Activated naive CD4-positive, alpha-beta T cell treated with anti-CD3 and anti-CD28 coated beads, Interleukin-2, amount 10 ng/mL, durations not matched to agents 7 days and 5 days (primary cell): Measurements from ENCODE around the gene PGAP2.

Source experiments
- CTCF ChIA-PET: fragments of 350-600 bp; sonication (Branson Sonifier 250); formaldehyde crosslinking; loops from one replicate; lab custom pipeline; 2021; ENCODE audit warnings: antibody characterized with exemption; lab: Charles Lee
- DNase-seq: peaks from one replicate; pipeline ENCODE4 v3.0.0-alpha.2; 2020
- H3K27ac Mint-ChIP-seq: one replicate; pipeline ENCODE4 v1.8.0; 2021; ENCODE audit warnings: mild to moderate bottlenecking, moderate library complexity, mixed read lengths
- H3K27me3 Mint-ChIP-seq: one replicate; pipeline ENCODE4 v1.8.0; 2021; ENCODE audit warnings: mild to moderate bottlenecking, mixed read lengths
- H3K36me3 Mint-ChIP-seq: one replicate; pipeline ENCODE4 v1.8.0; 2021; ENCODE audit warnings: mixed read lengths
- H3K4me1 Mint-ChIP-seq: one replicate; pipeline ENCODE4 v1.8.0; 2021; ENCODE audit warnings: mixed read lengths
- H3K4me3 Mint-ChIP-seq: one replicate; pipeline ENCODE4 v1.8.0; 2021; ENCODE audit warnings: mild to moderate bottlenecking, moderate library complexity, mixed read lengths
- H3K9me3 Mint-ChIP-seq: one replicate; pipeline ENCODE4 v1.8.0; 2021; ENCODE audit warnings: mixed read lengths

The PGAP2 gene

DNA sequence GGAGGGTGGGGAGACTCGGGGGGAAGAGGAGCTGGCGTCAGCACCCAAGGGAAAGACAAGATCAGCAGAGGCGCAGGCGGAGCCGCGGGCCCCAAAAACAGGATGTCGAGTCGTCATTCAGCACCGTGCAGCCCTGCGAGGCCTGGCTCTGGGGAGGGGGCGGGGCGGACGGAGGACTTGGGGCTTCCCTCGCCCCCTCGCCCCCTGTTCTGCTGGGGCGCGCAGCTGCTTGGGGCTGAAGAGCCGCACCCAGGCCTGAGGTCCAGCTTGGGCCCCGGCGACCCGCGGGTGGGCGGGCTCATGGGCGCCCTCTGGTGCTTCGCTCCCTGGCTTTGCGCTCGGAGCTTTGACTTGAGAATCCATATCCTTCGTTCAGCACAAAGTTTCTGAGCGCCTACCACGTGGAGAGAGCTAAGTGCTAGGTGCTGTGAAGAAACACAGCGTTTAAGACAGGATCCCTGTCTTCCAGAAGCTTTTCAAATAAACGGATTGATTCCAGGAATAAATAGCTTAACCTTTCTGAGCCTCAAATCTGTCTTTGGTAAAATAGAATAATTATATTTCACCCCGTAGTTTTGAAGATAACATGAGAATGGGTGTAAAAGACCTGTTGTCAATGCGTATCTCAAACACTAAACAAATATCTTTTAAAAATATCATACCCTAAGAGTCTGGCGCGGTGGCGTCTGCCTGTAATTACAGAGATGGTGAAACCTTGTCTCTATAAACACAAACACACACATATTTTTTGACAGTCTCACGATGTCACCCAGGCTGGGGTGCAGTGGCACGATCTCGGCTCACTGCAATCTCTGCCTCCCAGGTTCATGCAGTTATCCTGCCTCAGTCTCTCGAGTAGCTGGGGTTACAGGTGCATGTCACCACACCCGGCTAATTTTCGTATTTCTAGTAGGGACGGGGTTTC is 33.3 kb downstream of the PGAP2 start:
- DNase-seq: peak; percentile 95
- Mint-ChIP-seq H3K9me3 (no peaks in the 10 kb centered on the region), H3K27me3 (no peaks in the 10 kb centered on the region), H3K27ac (peak overlapping the region; percentile 99), H3K4me1 (peaks cover 56% of the 10 kb centered on the region), H3K36me3 (peaks cover 24% of the 10 kb centered on the region), H3K4me3 (peak overlapping the region; percentile 82)
- CTCF ChIA-PET: interaction anchor here (0.5 to 12.4 kb wide), 16 partner anchors 10 to 231 kb away, joined by 3 to 179 read pairs (median 4); partner anchors contain the start of genes PGAP2 and STIM1

DNA sequence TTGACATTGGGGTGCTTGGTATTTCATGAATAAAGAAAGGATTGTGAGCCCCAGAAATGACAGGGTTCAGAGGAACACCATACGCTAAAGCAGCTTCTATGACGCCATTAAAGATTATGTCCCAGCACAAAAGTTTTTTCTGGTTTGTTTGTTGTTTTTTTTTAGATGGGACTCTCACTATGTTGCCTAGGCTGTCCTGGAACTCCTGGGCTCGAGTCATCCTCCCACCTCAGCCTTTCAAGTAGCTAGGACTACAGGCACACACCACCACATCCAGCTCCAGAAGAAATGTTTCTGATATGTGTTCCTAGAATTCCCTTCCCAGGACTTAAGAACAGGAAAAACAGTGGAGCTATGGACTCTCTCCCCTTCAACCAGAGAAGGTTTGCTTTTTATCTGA is 35.0 kb downstream of the PGAP2 start:
- no peak overlapping the region for H3K4me3 Mint-ChIP-seq
- peak overlapping the region; percentile 69 for H3K27ac Mint-ChIP-seq
- CTCF ChIA-PET: interaction anchor here (1.0 to 12.4 kb wide), 5 partner anchors 8 to 231 kb away, joined by 3 to 195 read pairs (median 4); partner anchors contain the start of gene STIM1

DNA sequence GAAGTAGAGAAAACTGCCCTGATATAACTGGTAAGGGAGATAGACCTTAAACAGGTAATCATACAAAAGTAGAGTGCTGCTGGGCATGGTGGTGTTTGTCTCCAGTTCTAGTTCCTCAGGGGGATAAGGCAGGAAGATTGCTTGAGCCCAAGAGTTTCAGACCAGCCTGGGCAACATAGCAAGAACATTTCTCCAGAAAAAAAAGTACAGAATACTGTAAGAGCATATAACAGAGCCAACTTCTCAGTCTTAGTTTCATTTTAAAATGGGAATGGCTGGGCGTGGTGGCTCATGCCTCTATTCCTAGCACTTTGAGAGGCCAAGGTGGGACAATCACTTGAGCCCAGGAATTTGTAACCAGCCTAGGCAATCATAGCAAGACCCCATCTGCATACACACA is 36.9 kb downstream of the PGAP2 start:
- DNase-seq: no peak
- H3K4me3 Mint-ChIP-seq: no peak overlapping the region
- H3K4me1 Mint-ChIP-seq: peaks cover 37% of the 10 kb centered on the region
- CTCF ChIA-PET: interaction anchor here (9.1 to 12.4 kb wide), 2 partner anchors 7 to 229 kb away, joined by 179 to 195 read pairs; partner anchors contain the start of gene STIM1
- no peaks in the 10 kb centered on the region for H3K36me3 Mint-ChIP-seq
- H3K27me3 Mint-ChIP-seq: peaks cover 4% of the 10 kb centered on the region
- H3K9me3 Mint-ChIP-seq: no peaks in the 10 kb centered on the region
- no peak overlapping the region for H3K27ac Mint-ChIP-seq

More for the DNA sequence above, 35.0 kb downstream of the PGAP2 start:
- Mint-ChIP-seq H3K36me3 (peaks cover 16% of the 10 kb centered on the region), H3K9me3 (no peaks in the 10 kb centered on the region), H3K4me1 (peaks cover 41% of the 10 kb centered on the region), H3K27me3 (peaks cover 4% of the 10 kb centered on the region)
- no peak for DNase-seq

DNA sequence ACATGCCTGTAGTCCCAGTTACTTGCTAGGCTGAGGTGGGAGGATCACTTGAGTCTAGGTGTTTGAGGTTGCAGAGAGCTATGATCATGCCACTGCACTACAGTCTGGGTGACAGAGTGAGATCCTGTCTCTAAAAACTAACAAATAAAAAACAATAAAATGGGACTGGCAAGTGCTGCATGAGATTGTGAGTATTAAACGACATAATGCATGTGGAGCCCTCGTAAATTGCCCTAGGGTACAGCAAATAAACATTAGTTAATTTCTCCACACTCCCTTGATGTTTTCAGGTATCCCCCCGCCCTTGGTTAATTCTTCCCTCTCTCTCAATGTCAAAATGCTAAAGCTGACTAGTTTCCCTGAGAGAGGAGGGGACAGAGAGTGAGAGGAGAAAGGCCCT is 37.3 kb downstream of the PGAP2 start:
- H3K27ac Mint-ChIP-seq: no peak overlapping the region
- H3K9me3 Mint-ChIP-seq: no peaks in the 10 kb centered on the region
- no peak overlapping the region for H3K4me3 Mint-ChIP-seq
- H3K27me3 Mint-ChIP-seq: peaks cover 4% of the 10 kb centered on the region
- DNase-seq: no peak
- peaks cover 37% of the 10 kb centered on the region for H3K4me1 Mint-ChIP-seq
- CTCF ChIA-PET: interaction anchor here (9.1 to 12.4 kb wide), 2 partner anchors 6 to 228 kb away, joined by 179 to 195 read pairs; partner anchors contain the start of gene STIM1
- no peaks in the 10 kb centered on the region for H3K36me3 Mint-ChIP-seq

DNA sequence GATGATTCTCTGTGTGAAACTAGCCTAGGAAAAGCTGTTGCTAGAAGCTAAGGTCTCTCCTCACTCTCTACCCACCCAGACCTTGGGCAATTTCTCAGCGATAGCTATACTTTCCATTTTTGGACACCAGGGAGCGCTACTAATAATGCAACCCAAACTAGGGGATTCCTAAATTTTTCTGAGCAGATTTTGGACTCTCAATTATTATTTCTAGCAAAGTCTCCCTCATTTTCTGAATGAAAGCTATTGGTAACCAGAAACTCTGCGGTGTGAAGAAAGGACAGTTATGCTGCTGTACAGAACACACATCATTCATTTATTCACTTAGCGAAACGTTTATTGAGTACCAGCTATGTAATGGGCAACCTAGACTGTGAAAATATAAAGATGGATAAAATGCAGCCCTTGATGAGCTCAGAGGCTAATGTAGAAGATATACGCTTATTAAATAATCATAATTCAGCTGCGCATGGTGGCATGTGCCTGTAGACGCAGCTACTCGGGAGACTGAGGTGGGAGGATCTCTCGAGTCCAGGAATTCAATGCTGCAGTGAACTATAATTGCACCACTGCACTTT is 41.0 kb downstream of the PGAP2 start:
- Mint-ChIP-seq H3K36me3 (peaks cover 2% of the 10 kb centered on the region), H3K4me3 (no peak overlapping the region), H3K4me1 (peaks cover 42% of the 10 kb centered on the region), H3K27ac (no peak overlapping the region), H3K27me3 (peaks cover 4% of the 10 kb centered on the region), H3K9me3 (no peaks in the 10 kb centered on the region)
- CTCF ChIA-PET: interaction anchor here (0.5 to 9.7 kb wide), 40 partner anchors 9 to 261 kb away, joined by 3 to 195 read pairs (median 4); partner anchors contain the start of genes PGAP2 and RHOG
- peak; percentile 51 for DNase-seq

DNA sequence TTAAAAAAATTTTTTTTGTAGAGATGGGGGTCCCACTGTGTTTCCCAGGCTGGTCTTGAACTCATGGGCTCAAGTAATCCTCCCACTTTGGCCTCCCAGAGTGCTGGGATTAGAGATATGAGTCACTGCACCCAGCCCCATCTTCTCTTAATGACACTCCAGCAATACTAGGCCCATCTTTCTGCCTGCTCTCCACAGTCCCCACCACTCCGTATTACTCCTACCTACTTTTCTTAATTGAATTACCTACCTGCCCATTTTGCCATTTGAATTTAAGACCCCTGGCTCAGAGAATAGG is 45.1 kb downstream of the PGAP2 start:
- Mint-ChIP-seq H3K4me3 (peak overlapping the region; percentile 87), H3K27ac (peak overlapping the region; percentile 98), H3K27me3 (peaks cover 6% of the 10 kb centered on the region), H3K9me3 (no peaks in the 10 kb centered on the region), H3K36me3 (peaks cover 20% of the 10 kb centered on the region), H3K4me1 (peaks cover 50% of the 10 kb centered on the region)
- no peak for DNase-seq
- CTCF ChIA-PET: interaction anchor here (0.9 to 9.7 kb wide), 13 partner anchors 13 to 216 kb away, joined by 3 to 179 read pairs (median 22); partner anchors contain the start of gene RHOG

DNA sequence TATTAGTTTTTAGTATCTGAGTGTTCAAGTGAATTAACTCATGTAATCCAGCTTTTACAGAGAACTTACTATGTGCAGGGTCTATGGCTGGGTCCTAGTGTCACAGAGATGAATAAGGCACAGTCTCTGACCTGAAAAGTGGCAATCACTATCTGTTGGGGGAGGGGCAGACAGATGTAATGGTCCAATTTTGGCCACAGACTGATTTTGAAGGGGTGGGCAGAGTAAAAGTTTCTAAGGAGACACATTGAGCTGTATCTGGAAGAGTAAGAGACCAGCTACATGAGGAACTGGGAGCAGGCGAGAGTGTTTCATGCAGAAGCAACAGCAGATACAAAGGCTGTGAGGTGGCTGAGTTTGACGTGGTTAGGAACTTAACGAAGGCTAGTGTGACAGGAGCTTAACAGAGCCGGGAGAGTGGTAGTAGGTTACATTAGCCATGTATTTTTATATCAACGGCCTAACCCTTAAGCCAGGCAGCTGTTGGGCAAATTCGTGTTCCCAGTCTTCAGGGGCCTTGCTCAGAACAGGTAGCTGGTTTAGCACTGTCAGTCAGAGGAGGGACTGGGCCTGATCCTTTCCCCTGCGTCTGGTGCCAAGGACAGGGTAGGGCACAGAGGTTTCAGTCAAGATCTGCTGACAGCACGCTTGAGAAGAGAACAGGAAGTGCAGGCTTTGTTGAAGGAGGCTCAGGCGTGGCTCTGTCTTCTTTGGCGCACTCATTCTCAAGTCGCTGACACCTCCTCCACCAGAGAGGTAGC is 45.7 kb downstream of the PGAP2 start:
- Mint-ChIP-seq H3K4me3 (peak overlapping the region; percentile 87), H3K4me1 (peaks cover 53% of the 10 kb centered on the region), H3K27ac (peak overlapping the region; percentile 98), H3K27me3 (peaks cover 6% of the 10 kb centered on the region), H3K9me3 (no peaks in the 10 kb centered on the region), H3K36me3 (peaks cover 20% of the 10 kb centered on the region)
- CTCF ChIA-PET: interaction anchor here (0.6 to 9.7 kb wide), 45 partner anchors 10 to 243 kb away, joined by 3 to 179 read pairs (median 5); partner anchors contain the start of genes PGAP2 and RHOG
- DNase-seq: peak; percentile 84

DNA sequence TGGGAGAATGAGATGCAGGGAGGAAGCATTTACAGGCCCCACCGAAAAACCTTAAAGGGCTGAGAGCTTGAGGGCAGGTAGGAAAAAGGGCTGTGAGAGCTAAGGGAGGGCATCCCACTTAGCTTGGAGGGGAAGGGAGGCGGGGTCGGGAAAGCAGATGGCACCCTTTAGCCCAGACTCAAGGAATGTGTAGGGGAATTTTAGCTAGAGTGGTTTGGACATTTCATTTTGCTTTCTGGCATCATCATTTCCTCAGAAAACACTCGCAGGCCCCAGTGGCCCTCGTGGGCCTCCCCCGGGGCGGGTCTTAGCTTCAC is 46.3 kb downstream of the PGAP2 start:
- Mint-ChIP-seq H3K36me3 (peaks cover 20% of the 10 kb centered on the region), H3K9me3 (no peaks in the 10 kb centered on the region), H3K27me3 (peaks cover 6% of the 10 kb centered on the region), H3K4me1 (peaks cover 54% of the 10 kb centered on the region), H3K27ac (peak overlapping the region; percentile 98), H3K4me3 (peak overlapping the region; percentile 87)
- CTCF ChIA-PET: interaction anchor here (0.6 to 9.7 kb wide), 48 partner anchors 10 to 243 kb away, joined by 3 to 179 read pairs (median 4); partner anchors contain the start of genes PGAP2 and RHOG
- no peak for DNase-seq

DNA sequence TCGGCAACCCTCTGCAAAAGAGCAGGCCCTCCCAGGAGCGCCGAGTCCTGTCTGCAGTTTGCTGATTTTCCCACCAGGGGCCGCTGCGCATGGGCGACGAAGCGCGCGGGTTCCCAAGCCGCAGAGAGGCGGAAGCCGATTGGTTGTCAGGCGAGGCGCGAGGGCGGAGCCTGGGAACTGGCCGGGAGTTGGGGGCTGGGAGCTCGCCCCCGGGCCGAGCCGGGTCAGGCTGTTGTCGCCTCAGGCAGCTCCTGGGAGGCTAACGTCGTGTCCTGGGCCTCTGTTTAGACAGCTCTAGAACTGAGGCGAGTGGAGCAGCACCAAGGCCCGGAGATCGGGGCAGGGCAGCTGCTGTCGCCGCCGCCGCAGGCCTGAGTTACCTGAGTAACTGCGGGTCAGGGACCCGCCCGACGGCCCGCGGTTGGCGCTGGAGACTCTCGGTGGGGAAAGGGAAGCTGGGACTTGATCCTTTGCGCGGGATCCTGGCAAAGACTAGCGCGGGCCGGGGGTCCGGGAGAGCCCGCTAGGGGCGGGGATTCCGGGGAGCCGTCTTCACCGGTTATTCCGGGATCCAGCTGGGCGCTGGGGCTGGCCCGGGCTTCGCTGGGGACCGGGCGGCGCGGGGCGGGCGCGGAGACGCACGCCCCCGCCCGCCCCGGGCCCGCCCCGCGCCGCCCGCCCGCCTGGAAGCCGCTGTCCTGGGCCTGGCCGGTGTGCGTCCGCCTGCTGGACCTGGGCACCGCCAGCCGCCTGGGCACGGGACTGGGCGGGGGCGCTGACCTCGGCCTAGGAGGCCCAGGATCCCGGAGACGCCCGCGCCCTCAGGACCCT is 46.8 kb downstream of the PGAP2 start, which contains the start of gene STIM1:
Gene STIM1, plus strand, starts transcription at position 688 of the 831 bp plus-strand sequence. CDS start 607 bp downstream, outside the sequence.
- Mint-ChIP-seq H3K36me3 (peaks cover 20% of the 10 kb centered on the region), H3K27me3 (peaks cover 6% of the 10 kb centered on the region), H3K4me1 (peaks cover 60% of the 10 kb centered on the region), H3K27ac (peak within 1 kb of the TSS; percentile 98), H3K9me3 (no peaks in the 10 kb centered on the region), H3K4me3 (peak within 1 kb of the TSS; percentile 98)
- CTCF ChIA-PET: interaction anchor here (0.6 to 9.7 kb wide), 48 partner anchors 9 to 242 kb away, joined by 3 to 179 read pairs (median 4); partner anchors contain the start of genes PGAP2 and RHOG
- DNase-seq: peak; percentile 97

DNA sequence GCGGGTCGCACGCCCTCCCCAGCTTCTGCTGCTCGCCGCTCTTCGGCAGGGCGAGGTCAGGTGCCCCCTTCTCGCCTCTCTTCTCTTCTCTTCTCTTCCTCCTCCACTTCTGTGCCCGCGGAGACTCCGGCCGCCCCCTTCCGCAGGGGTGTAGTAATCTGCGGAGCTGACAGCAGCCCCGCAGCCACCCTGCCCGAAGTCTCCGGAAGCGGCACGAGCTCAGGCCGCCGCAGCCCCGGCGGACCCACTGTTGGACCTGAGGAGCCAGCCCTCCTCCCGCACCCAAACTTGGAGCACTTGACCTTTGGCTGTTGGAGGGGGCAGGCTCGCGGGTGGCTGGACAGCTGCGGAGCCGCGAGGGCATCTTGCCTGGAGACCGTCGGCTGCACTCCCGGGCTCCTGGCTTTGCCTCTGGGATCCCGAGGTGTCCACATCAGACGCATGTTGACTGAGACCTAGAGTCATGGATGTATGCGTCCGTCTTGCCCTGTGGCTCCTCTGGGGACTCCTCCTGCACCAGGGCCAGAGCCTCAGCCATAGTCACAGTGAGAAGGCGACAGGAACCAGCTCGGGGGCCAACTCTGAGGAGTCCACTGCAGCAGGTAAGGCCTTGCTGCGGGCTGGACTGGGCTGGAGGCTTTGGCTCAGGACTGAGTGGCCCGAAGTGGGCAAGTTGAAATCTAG is 47.6 kb downstream of the PGAP2 start:
- peak overlapping the region; percentile 95 for H3K27ac Mint-ChIP-seq
- peaks cover 6% of the 10 kb centered on the region for H3K27me3 Mint-ChIP-seq
- peaks cover 21% of the 10 kb centered on the region for H3K36me3 Mint-ChIP-seq
- DNase-seq: peak; percentile 71
- H3K4me1 Mint-ChIP-seq: peaks cover 67% of the 10 kb centered on the region
- peak overlapping the region; percentile 98 for H3K4me3 Mint-ChIP-seq
- CTCF ChIA-PET: interaction anchor here (0.7 to 9.7 kb wide), 18 partner anchors 9 to 213 kb away, joined by 3 to 179 read pairs (median 15); partner anchors contain the start of gene RHOG
- no peaks in the 10 kb centered on the region for H3K9me3 Mint-ChIP-seq

DNA sequence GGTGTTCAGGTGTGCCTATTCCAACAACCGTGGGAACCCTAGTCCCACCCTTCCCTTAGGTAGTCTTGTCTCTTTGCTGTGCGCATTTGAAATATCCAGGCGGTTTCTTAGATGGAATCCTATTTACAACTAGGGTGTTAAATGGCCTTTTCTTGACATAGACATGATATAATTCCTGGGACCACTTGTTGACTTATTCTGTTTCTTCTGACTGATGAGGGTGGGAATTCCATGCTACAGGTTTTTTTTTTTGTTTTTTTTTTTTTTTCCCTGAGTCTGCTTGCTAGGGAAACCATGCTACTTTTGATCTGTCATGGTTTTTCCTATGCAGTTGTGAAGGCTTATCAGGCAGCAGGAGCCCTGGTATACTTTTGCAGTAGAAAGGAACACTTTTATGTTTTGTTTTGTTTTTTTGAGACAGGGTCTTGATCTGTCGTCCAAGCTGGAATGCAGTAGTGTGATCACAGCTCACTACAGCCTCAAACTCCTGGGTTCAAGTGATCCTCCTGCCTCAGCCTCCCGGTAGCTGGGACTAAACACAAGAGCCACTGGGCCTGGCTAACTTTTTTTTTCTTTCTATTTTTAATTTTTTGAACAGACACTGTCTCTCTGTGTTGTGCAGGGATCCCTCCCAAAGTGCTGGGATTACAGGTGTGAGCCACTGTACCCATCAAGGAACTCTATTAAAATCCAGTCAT is 48.6 kb downstream of the PGAP2 start:
- peaks cover 24% of the 10 kb centered on the region for H3K36me3 Mint-ChIP-seq
- peaks cover 76% of the 10 kb centered on the region for H3K4me1 Mint-ChIP-seq
- H3K27ac Mint-ChIP-seq: peak overlapping the region; percentile 95
- H3K9me3 Mint-ChIP-seq: no peaks in the 10 kb centered on the region
- no peak for DNase-seq
- H3K27me3 Mint-ChIP-seq: peaks cover 6% of the 10 kb centered on the region
- CTCF ChIA-PET: interaction anchor here (0.8 to 9.7 kb wide), 8 partner anchors 12 to 216 kb away, joined by 3 to 179 read pairs (median 34); partner anchors contain the start of gene RHOG
- H3K4me3 Mint-ChIP-seq: peak overlapping the region; percentile 98

DNA sequence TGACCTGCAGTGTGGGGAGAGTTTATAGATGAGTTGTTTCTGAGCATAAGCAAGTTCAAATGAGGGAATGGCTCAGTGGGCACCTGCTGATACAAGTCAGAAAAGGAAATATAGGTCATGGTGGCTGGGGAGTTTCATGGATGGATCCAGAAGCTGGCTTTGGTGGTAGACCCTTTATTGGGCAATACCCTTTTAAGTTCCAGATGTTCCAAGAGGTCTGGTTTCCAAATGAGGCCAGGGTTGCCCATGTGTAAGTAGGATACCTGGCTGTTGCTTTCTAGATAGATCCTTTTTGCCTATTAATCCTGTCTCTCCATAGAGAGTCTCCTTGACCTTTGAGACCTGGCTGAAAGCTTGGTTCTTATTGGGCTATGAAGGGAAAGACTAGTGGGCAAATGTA is 49.3 kb downstream of the PGAP2 start:
- Mint-ChIP-seq H3K9me3 (no peaks in the 10 kb centered on the region), H3K27ac (peak overlapping the region; percentile 95), H3K4me1 (peaks cover 77% of the 10 kb centered on the region), H3K4me3 (peak overlapping the region; percentile 98), H3K27me3 (peaks cover 6% of the 10 kb centered on the region), H3K36me3 (peaks cover 26% of the 10 kb centered on the region)
- no peak for DNase-seq
- CTCF ChIA-PET: interaction anchor here (0.8 to 3.7 kb wide), 5 partner anchors 10 to 216 kb away, joined by 3 to 26 read pairs (median 3); no protein-coding TSS in a partner anchor
